Measurements from ENCODE around the gene BACE1.
"Not testable (repeated sequence)": the region's sequence is repeated elsewhere in the genome, so short reads cannot be mapped to it uniquely, and the experiment has no call there.

The BACE1 gene

GRCh38 chr11:117316197-117316961 lies at the start of gene BACE1:
BACE1 (minus strand) TSS chr11:117316256; CDS start chr11:117315795, 461 bp downstream.
- peak; percentile 73 for DNase-seq

GRCh38 chr11:117361432-117361831 lies 45.4 kb upstream of the BACE1 start:
- DNase-seq: no peak

GRCh38 chr11:117356126-117356890 lies 40.3 kb upstream of the BACE1 start:
- DNase-seq: no peak

- DNase-seq: no peak
These were observed 38.5 kb upstream of the BACE1 start for GRCh38 chr11:117354550-117354949.

GRCh38 chr11:117345039-117345438 lies 29.0 kb upstream of the BACE1 start:
- DNase-seq: no peak

- DNase-seq: no peak
These were observed 21.0 kb upstream of the BACE1 start for GRCh38 chr11:117337076-117337475.

- DNase-seq: no peak
These were observed 19.3 kb upstream of the BACE1 start for GRCh38 chr11:117335399-117335798.

- no peak for DNase-seq
These were observed 18.8 kb upstream of the BACE1 start for GRCh38 chr11:117334896-117335295.

GRCh38 chr11:117333917-117334316 lies 17.9 kb upstream of the BACE1 start:
- no peak for DNase-seq

- DNase-seq: no peak
These were observed 16.8 kb upstream of the BACE1 start for GRCh38 chr11:117332843-117333242.

GRCh38 chr11:117328375-117329010 lies 12.4 kb upstream of the BACE1 start:
- no peak for DNase-seq

- peak; percentile 97 for DNase-seq
These were observed 11.7 kb upstream of the BACE1 start, which contains the start of gene CEP164 for GRCh38 chr11:117327567-117328374. CEP164 (plus strand) TSS chr11:117327854; CDS start chr11:117338587, 10,733 bp downstream.

- DNase-seq: not testable (repeated sequence)
These were observed 11.2 kb upstream of the BACE1 start for GRCh38 chr11:117327255-117327566.

- DNase-seq: no peak
These were observed 3.3 kb upstream of the BACE1 start for GRCh38 chr11:117319214-117319840.

GRCh38 chr11:117318738-117319137 lies 2.7 kb upstream of the BACE1 start:
- no peak for DNase-seq

GRCh38 chr11:117315285-117316196 lies 515 bp downstream of the BACE1 start:
- no peak for DNase-seq

GRCh38 chr11:117314840-117315239 lies 1.2 kb downstream of the BACE1 start:
- no peak for DNase-seq

GRCh38 chr11:117313828-117314768 lies 2.0 kb downstream of the BACE1 start:
- DNase-seq: no peak

GRCh38 chr11:117313091-117313490 lies 3.0 kb downstream of the BACE1 start:
- peak; percentile 31 for DNase-seq

GRCh38 chr11:117309310-117309709 lies 6.7 kb downstream of the BACE1 start:
- DNase-seq: no peak

Data from suppressor macrophage treated with lipopolysaccharide for 4 hours (primary cell).